HepG2 (cell line): ENCODE measurements around the gene EPS8. TPM values are rescaled to one million over a fixed set of nuclear protein-coding genes. Genes with fewer than 3 reads are reported as not detected.

Experiments
- BORCS8-MEF2B ChIP-seq: sonication (generic); formaldehyde crosslinking; IDR thresholded peaks from 2 replicates; pipeline ENCODE4 v1.8.0; 2022; ENCODE audit warnings: mild to moderate bottlenecking, missing genetic modification reagents
- FOXK1 ChIP-seq: sonication (generic); formaldehyde crosslinking; IDR thresholded peaks from 2 replicates; pipeline ENCODE4 v1.4.0; 2020; ENCODE audit warnings: low read depth, missing genetic modification reagents, borderline replicate concordance
- HDAC1 ChIP-seq: sonication (generic); formaldehyde crosslinking; IDR thresholded peaks from 2 replicates; pipeline ENCODE4 v1.5.1; 2020; ENCODE audit warnings: mild to moderate bottlenecking, missing genetic modification reagents
- ISL2 ChIP-seq: sonication (generic); formaldehyde crosslinking; IDR thresholded peaks from 2 replicates; pipeline ENCODE4 v1.5.0; 2020; ENCODE audit warnings: missing genetic modification reagents
- KLF9 ChIP-seq: IDR thresholded peaks from 2 replicates; pipeline ENCODE4 v1.6.1; 2016; ENCODE audit warnings: low read depth
- NR2F1 ChIP-seq, 2 experiments: fragments of 450-650 bp in 1 of 2; formaldehyde crosslinking in 1 of 2; IDR thresholded peaks; 2 replicates each; pipeline versions ENCODE4 v1.5.0 to v1.6.1; 2016 to 2020; ENCODE audit warnings: mild to moderate bottlenecking in 1 of 2, missing compliant biosample characterization in 1 of 2, missing genetic modification reagents in 1 of 2, moderate library complexity in 1 of 2
- SALL1 ChIP-seq: sonication (generic); formaldehyde crosslinking; IDR thresholded peaks from 2 replicates; pipeline ENCODE4 v1.8.0; 2022; ENCODE audit warnings: mild to moderate bottlenecking, missing genetic modification reagents
- SOX6 ChIP-seq, 2 experiments: fragments of 450-650 bp in 1 of 2; sonication (generic) in 1 of 2; formaldehyde crosslinking in 1 of 2; IDR thresholded peaks; 2 replicates each; pipeline versions ENCODE4 v1.4.0 to v1.6.1; 2017 to 2020; ENCODE audit warnings: antibody characterized with exemption in 1 of 2, mild to moderate bottlenecking in 1 of 2, missing genetic modification reagents in 1 of 2
- ZNF136 ChIP-seq: sonication (generic); formaldehyde crosslinking; IDR thresholded peaks from 2 replicates; pipeline ENCODE4 v1.8.1; 2022; ENCODE audit warnings: low read depth, mild to moderate bottlenecking, moderate library complexity, missing genetic modification reagents
- ZNF841 ChIP-seq: sonication (generic); formaldehyde crosslinking; IDR thresholded peaks from 2 replicates; pipeline ENCODE4 v1.8.1; 2023; ENCODE audit warnings: missing genetic modification reagents, borderline replicate concordance
- ZSCAN25 ChIP-seq: sonication (generic); formaldehyde crosslinking; IDR thresholded peaks from 2 replicates; pipeline ENCODE4 v1.8.0; 2022; ENCODE audit warnings: mild to moderate bottlenecking, missing genetic modification reagents
- ZSCAN9 ChIP-seq: IDR thresholded peaks from 2 replicates; pipeline ENCODE4 v1.6.1; 2016; ENCODE audit warnings: borderline replicate concordance
- polyA plus RNA-seq, 8 experiments: library from polyadenylated mRNA; depleted of rRNA in 3 of 8; stranded (reverse) in 7 of 8; unstranded in 1 of 8; fragments of >200 nt; fragmentation: Illumina TruSeq in 4 of 8; extraction: Trizol in 4 of 8; gene quantifications; 2 replicates each; pipeline versions ENCODE4 v1.2.1 to v1.2.3, GENCODE V29; 2011 to 2016; ENCODE audit warnings: low read depth in 4 of 8, missing spikeins in 1 of 8, mixed read lengths in 1 of 8; ENCODE audit not compliant: insufficient read depth in 1 of 8
- total RNA-seq, 5 experiments: library from RNA; depleted of rRNA; stranded (reverse); fragments of >200 nt; fragmentation: Illumina TruSeq; extraction: Trizol; gene quantifications; 2 replicates each; pipeline ENCODE4 v1.2.3, GENCODE V29; 2016; ENCODE audit warnings: low read depth in 1 of 5
- TF ChIP-seq, protein P1 (sequence below): fragments of 450-650 bp; IDR thresholded peaks from 2 replicates; pipeline ENCODE4 v1.6.1; 2017
- TF ChIP-seq, protein P2 (sequence below): sonication (generic); formaldehyde crosslinking; IDR thresholded peaks from 2 replicates; pipeline ENCODE4 v1.8.0; 2022; ENCODE audit warnings: missing genetic modification reagents, mild to moderate bottlenecking, borderline replicate concordance
- TF ChIP-seq, protein P3 (sequence below): sonication (generic); formaldehyde crosslinking; IDR thresholded peaks from 2 replicates; pipeline ENCODE4 v1.4.0; 2020; ENCODE audit warnings: mild to moderate bottlenecking, low read depth, missing genetic modification reagents
- TF ChIP-seq, protein P4 (sequence below): sonication (generic); formaldehyde crosslinking; IDR thresholded peaks from 2 replicates; pipeline ENCODE4 v1.5.1; 2020; ENCODE audit warnings: missing genetic modification reagents, mild to moderate bottlenecking, borderline replicate concordance
- TF ChIP-seq, protein P5 (sequence below): IDR thresholded peaks from 2 replicates; pipeline ENCODE4 v1.6.1; 2012; ENCODE audit warnings: low read depth, low read length, improper control_type of control experiment
- TF ChIP-seq, protein P6 (sequence below): sonication (generic); formaldehyde crosslinking; IDR thresholded peaks from 2 replicates; pipeline ENCODE4 v1.5.1; 2020; ENCODE audit warnings: missing genetic modification reagents, mild to moderate bottlenecking, borderline replicate concordance

Gene EPS8
- total and polyA plus RNA-seq, 2 of the 13 experiments (the other 11 are each of a cell fraction or from before 2014, with no cell fraction given): 37.1 to 43.4 TPM

DNA sequence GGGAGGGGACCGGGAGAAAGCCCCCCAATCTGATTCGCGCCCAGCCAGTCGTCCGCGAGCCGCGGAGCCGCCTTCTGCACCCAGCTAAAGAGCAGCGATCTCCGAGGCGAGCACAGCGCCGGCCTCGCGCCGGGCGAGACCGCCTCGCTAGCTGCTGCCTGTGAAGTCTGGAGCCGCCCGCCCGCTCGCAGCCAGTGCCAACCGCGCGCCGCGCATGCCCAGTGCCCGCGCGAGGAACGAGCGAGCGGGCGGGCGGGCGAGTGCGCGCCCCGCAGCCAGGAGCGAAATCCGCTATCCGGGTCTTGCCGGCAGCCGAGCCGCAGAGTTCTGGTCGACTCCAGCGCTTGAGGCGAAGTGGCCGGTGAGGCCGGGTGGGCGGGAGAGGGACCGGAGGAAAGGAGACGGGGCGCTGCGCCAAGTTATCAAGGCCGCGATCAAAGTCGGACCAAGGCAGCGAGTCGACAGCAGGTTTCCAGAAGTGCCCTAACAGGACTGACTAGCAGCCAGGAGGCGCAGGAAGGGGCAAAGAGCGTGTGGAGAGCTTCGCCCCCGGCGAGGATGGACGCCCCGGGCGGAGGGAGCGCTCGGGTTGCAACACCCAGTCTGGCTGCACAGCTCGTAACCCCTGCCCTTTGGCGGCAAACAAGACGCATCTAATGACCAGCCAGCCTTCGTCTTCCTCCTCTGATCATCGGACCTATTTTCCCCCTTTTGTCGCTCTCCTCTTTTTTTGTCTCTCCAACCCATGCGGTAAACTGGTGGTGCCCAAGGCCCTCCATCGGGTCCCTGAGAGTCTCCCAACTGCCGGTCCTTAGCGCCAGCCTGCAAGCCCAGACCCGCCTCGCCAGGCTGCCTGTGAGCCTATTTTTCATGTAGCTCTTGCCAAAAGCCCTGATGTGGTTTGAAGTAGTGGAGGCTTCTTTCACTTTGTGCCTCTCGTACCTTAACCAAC lies at the start of gene EPS8 (continued):
- TF ChIP-seq, protein P1, sequence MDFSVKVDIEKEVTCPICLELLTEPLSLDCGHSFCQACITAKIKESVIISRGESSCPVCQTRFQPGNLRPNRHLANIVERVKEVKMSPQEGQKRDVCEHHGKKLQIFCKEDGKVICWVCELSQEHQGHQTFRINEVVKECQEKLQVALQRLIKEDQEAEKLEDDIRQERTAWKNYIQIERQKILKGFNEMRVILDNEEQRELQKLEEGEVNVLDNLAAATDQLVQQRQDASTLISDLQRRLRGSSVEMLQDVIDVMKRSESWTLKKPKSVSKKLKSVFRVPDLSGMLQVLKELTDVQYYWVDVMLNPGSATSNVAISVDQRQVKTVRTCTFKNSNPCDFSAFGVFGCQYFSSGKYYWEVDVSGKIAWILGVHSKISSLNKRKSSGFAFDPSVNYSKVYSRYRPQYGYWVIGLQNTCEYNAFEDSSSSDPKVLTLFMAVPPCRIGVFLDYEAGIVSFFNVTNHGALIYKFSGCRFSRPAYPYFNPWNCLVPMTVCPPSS: no peak
- TF ChIP-seq, protein P2, sequence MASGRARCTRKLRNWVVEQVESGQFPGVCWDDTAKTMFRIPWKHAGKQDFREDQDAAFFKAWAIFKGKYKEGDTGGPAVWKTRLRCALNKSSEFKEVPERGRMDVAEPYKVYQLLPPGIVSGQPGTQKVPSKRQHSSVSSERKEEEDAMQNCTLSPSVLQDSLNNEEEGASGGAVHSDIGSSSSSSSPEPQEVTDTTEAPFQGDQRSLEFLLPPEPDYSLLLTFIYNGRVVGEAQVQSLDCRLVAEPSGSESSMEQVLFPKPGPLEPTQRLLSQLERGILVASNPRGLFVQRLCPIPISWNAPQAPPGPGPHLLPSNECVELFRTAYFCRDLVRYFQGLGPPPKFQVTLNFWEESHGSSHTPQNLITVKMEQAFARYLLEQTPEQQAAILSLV (CRISPR knock-in tag): peak; percentile 96
- TF ChIP-seq KLF9 (CRISPR knock-in tag) (no peak), ZNF841 (CRISPR knock-in tag) (peak; percentile 90; the same call in 1 of the 2 replicates), ISL2 (CRISPR knock-in tag) (no peak; the same call in 1 of the 2 replicates), SOX6 (IDR thresholded peaks at IDR 0.05) (no peak), SOX6 (CRISPR knock-in tag; IDR thresholded peaks at IDR 0.05) (peak; percentile 83), ZSCAN9 (CRISPR knock-in tag) (no peak; the same call in none of the 2 replicates), ZNF136 (no peak), FOXK1 (peak; percentile 39; the same call in 1 of the 2 replicates), BORCS8-MEF2B (CRISPR knock-in tag) (peak; percentile 71; the same call in 1 of the 2 replicates), NR2F1 (CRISPR knock-in tag; IDR thresholded peaks at IDR 0.05) (peak; percentile 62 to 82; a peak in 3 of 4 replicates), HDAC1 (CRISPR knock-in tag) (peak; percentile 93), SALL1 (CRISPR knock-in tag) (peak; percentile 92), ZSCAN25 (CRISPR knock-in tag) (no peak)
- TF ChIP-seq, protein P3, sequence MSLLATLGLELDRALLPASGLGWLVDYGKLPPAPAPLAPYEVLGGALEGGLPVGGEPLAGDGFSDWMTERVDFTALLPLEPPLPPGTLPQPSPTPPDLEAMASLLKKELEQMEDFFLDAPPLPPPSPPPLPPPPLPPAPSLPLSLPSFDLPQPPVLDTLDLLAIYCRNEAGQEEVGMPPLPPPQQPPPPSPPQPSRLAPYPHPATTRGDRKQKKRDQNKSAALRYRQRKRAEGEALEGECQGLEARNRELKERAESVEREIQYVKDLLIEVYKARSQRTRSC (CRISPR knock-in tag): no peak
- TF ChIP-seq, protein P4, sequence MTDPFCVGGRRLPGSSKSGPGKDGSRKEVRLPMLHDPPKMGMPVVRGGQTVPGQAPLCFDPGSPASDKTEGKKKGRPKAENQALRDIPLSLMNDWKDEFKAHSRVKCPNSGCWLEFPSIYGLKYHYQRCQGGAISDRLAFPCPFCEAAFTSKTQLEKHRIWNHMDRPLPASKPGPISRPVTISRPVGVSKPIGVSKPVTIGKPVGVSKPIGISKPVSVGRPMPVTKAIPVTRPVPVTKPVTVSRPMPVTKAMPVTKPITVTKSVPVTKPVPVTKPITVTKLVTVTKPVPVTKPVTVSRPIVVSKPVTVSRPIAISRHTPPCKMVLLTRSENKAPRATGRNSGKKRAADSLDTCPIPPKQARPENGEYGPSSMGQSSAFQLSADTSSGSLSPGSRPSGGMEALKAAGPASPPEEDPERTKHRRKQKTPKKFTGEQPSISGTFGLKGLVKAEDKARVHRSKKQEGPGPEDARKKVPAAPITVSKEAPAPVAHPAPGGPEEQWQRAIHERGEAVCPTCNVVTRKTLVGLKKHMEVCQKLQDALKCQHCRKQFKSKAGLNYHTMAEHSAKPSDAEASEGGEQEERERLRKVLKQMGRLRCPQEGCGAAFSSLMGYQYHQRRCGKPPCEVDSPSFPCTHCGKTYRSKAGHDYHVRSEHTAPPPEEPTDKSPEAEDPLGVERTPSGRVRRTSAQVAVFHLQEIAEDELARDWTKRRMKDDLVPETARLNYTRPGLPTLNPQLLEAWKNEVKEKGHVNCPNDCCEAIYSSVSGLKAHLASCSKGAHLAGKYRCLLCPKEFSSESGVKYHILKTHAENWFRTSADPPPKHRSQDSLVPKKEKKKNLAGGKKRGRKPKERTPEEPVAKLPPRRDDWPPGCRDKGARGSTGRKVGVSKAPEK (CRISPR knock-in tag): peak; percentile 66; the same call in 1 of the 2 replicates
- TF ChIP-seq, protein P5, sequence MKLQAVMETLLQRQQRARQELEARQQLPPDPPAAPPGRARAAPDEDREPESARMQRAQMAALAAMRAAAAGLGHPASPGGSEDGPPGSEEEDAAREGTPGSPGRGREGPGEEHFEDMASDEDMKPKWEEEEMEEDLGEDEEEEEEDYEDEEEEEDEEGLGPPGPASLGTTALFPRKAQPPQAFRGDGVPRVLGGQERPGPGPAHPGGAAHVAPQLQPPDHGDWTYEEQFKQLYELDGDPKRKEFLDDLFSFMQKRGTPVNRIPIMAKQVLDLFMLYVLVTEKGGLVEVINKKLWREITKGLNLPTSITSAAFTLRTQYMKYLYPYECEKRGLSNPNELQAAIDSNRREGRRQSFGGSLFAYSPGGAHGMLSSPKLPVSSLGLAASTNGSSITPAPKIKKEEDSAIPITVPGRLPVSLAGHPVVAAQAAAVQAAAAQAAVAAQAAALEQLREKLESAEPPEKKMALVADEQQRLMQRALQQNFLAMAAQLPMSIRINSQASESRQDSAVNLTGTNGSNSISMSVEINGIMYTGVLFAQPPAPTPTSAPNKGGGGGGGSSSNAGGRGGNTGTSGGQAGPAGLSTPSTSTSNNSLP: peak; percentile 73; the same call in 1 of the 2 replicates
- TF ChIP-seq, protein P6, sequence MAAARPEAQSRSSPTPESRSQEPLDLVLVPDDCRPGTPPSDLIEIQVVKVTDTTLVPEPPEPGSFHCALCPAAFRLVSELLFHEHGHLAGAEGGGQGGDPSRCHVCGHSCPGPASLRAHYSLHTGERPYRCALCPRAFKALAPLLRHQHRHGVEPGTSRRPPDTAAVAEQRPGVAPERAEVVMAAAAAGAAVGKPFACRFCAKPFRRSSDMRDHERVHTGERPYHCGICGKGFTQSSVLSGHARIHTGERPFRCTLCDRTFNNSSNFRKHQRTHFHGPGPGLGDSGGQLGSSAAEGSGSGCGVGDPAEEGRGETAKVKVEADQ (CRISPR knock-in tag): peak; percentile 91
